Parathyroid adenoma (tissue), 2 donors: ENCODE results near the gene WDR81.
A peak's percentile ranks its signal among the peaks of the same experiment; 100 is the strongest.

ENCODE experiments used
- H2AFZ ChIP-seq: fragments of 300-600 bp; sonication (generic); one replicate; pipeline ENCODE4 v1.7.0; 2017; ENCODE audit warnings: antibody characterized with exemption, mild to moderate bottlenecking
- H3K27ac ChIP-seq: fragments of 300-600 bp; sonication (generic); one replicate; pipeline ENCODE4 v1.7.0; 2017
- H3K27me3 ChIP-seq: fragments of 300-600 bp; sonication (generic); one replicate; pipeline ENCODE4 v1.7.0; 2017; ENCODE audit warnings: low read length; ENCODE audit not compliant: control insufficient read depth, insufficient read depth
- H3K36me3 ChIP-seq: fragments of 300-600 bp; sonication (generic); one replicate; pipeline ENCODE4 v1.7.0; 2017; ENCODE audit warnings: low read length; ENCODE audit not compliant: control insufficient read depth, insufficient read depth
- H3K4me1 ChIP-seq: fragments of 300-600 bp; sonication (generic); one replicate; pipeline ENCODE4 v1.7.0; 2017; ENCODE audit warnings: control low read depth
- H3K4me2 ChIP-seq: fragments of 300-600 bp; sonication (generic); one replicate; pipeline ENCODE4 v1.7.0; 2017; ENCODE audit warnings: low read length
- H3K4me3 ChIP-seq: fragments of 300-600 bp; sonication (generic); one replicate; pipeline ENCODE4 v1.7.0; 2017; ENCODE audit warnings: low read depth, low read length
- H3K79me2 ChIP-seq: fragments of 300-600 bp; sonication (generic); one replicate; pipeline ENCODE4 v1.7.0; 2017; ENCODE audit warnings: control low read depth
- H3K9ac ChIP-seq: fragments of 300-600 bp; sonication (generic); one replicate; pipeline ENCODE4 v1.7.0; 2017; ENCODE audit warnings: mild to moderate bottlenecking
- H3K9me3 ChIP-seq: fragments of 300-600 bp; sonication (generic); one replicate; pipeline ENCODE4 v1.7.0; 2017; ENCODE audit warnings: low read length; ENCODE audit not compliant: control insufficient read depth
- CTCF ChIP-seq: fragments of 300-600 bp; sonication (generic); IDR thresholded peaks from one replicate; pipeline ENCODE4 v1.7.0; 2017; ENCODE audit warnings: antibody characterized with exemption, mild to moderate bottlenecking
- donor health status: primary hyperparathyroidism.

WDR81 gene

GRCh38 chr17:1755827-1756262, 31.3 kb downstream of the WDR81 start:
- Histone ChIP-seq H3K4me1 (no peaks in the 10 kb centered on the region), H3K9ac (no peak overlapping the region), H3K4me3 (no peak overlapping the region), H3K36me3 (no peaks in the 10 kb centered on the region), H3K27ac (no peak overlapping the region), H2AFZ (no peak overlapping the region), H3K9me3 (no peaks in the 10 kb centered on the region), H3K27me3 (no peaks in the 10 kb centered on the region), H3K4me2 (no peak overlapping the region), H3K79me2 (no peaks in the 10 kb centered on the region)
- no peak for TF ChIP-seq CTCF

GRCh38 chr17:1758807-1759206, 34.3 kb downstream of the WDR81 start:
- Histone ChIP-seq H3K4me1 (no peaks in the 10 kb centered on the region), H3K9ac (no peak overlapping the region), H3K36me3 (no peaks in the 10 kb centered on the region), H3K27me3 (no peaks in the 10 kb centered on the region), H3K79me2 (no peaks in the 10 kb centered on the region), H3K9me3 (no peaks in the 10 kb centered on the region), H2AFZ (no peak overlapping the region), H3K27ac (no peak overlapping the region), H3K4me2 (no peak overlapping the region), H3K4me3 (no peak overlapping the region)
- TF ChIP-seq CTCF: no peak

- Histone ChIP-seq H3K4me3 (no peak overlapping the region), H2AFZ (no peak overlapping the region), H3K9ac (no peak overlapping the region), H3K27ac (no peak overlapping the region), H3K4me1 (no peaks in the 10 kb centered on the region), H3K4me2 (no peak overlapping the region), H3K36me3 (no peaks in the 10 kb centered on the region), H3K27me3 (no peaks in the 10 kb centered on the region), H3K79me2 (no peaks in the 10 kb centered on the region), H3K9me3 (no peaks in the 10 kb centered on the region)
- no peak for TF ChIP-seq CTCF
Observed at GRCh38 chr17:1759529-1759928, 35.0 kb downstream of the WDR81 start.

DNA sequence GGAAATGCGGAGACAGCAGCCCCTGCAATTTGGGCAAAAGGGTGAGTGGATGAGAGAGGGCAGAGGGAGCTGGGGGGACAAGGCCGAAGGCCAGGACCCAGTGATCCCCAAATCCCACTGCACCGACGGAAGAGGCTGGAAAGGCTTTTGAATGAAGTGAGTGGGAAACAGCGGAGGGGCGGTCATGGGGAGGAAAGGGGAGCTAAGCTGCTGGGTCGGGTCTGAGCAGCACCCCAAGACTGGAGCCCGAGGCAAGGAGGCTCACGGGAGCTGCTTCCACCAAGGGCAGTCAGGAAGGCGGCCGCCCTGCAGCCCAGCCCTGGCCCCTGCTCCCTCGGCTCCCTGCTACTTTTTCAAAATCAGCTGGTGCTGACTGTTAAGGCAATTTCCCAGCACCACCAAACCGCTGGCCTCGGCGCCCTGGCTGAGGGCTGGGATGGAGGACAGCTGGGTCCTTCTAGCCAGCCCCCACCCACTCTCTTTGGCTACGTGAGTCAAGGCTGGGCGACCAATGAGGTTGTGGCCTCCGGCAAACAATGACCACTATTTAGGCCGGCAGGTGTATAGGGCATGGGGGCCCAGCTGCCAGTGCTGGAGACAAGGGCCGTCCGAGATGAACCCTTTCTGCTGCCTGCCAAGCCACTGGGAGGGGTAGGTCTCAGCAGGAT, 37.9 kb downstream of the WDR81 start:
- Histone ChIP-seq H3K79me2 (no peaks in the 10 kb centered on the region), H3K4me3 (no peak overlapping the region), H3K4me2 (no peak overlapping the region), H3K4me1 (no peaks in the 10 kb centered on the region), H3K27ac (peak overlapping the region; percentile 15), H3K27me3 (no peaks in the 10 kb centered on the region), H3K9me3 (no peaks in the 10 kb centered on the region), H2AFZ (no peak overlapping the region), H3K36me3 (no peaks in the 10 kb centered on the region), H3K9ac (no peak overlapping the region)
- TF ChIP-seq CTCF: no peak
